ENCODE data around the gene KRTAP16-1. TPM values are rescaled to one million over a fixed set of nuclear protein-coding genes. Genes with fewer than 3 reads are reported as not detected.
"Not testable (repeated sequence)": the region's sequence is repeated elsewhere in the genome, so short reads cannot be mapped to it uniquely, and the experiment has no call there.

Gene KRTAP16-1
- total RNA-seq = not detected

GRCh38 chr17:41308918-41309359, at the start of gene KRTAP16-1:
KRTAP16-1 (minus strand) TSS chr17:41309309; CDS start chr17:41309253, 56 bp downstream.
- no peak for DNase-seq (ENCODE audit: low spot score in 2 of 2)
- FAIRE-seq = no peak

- FAIRE-seq (no peak), DNase-seq (ENCODE audit: low spot score in 2 of 2) (no peak)
Measured at GRCh38 chr17:41354536-41354935, 45.4 kb upstream of the KRTAP16-1 start.

- FAIRE-seq = no peak
- DNase-seq (ENCODE audit: low spot score in 2 of 2) = no peak
Measured at GRCh38 chr17:41352597-41353366, 43.7 kb upstream of the KRTAP16-1 start.

GRCh38 chr17:41351177-41351576, 42.1 kb upstream of the KRTAP16-1 start:
- DNase-seq (ENCODE audit: low spot score in 2 of 2) (no peak), FAIRE-seq (no peak)

- not testable (repeated sequence) for DNase-seq (ENCODE audit: low spot score in 2 of 2); FAIRE-seq
Measured at GRCh38 chr17:41350381-41350878, 41.3 kb upstream of the KRTAP16-1 start, which contains the start of gene KRT33A. KRT33A (minus strand) TSS chr17:41350828; CDS start chr17:41350767, 61 bp downstream.

GRCh38 chr17:41347869-41348760, 39.0 kb upstream of the KRTAP16-1 start:
- FAIRE-seq = no peak
- no peak for DNase-seq (ENCODE audit: low spot score in 2 of 2)

GRCh38 chr17:41346421-41346820, 37.3 kb upstream of the KRTAP16-1 start:
- FAIRE-seq = not testable (repeated sequence)

GRCh38 chr17:41345992-41346391, 36.9 kb upstream of the KRTAP16-1 start:
- DNase-seq (ENCODE audit: low spot score in 2 of 2) (no peak), FAIRE-seq (no peak)

More at GRCh38 chr17:41346421-41346820, 37.3 kb upstream of the KRTAP16-1 start:
- DNase-seq (ENCODE audit: low spot score in 2 of 2) = not testable (repeated sequence)

- no peak for FAIRE-seq
- DNase-seq (ENCODE audit: low spot score in 2 of 2) = no peak
Measured at GRCh38 chr17:41343029-41343428, 33.9 kb upstream of the KRTAP16-1 start.

GRCh38 chr17:41340934-41341861, 32.1 kb upstream of the KRTAP16-1 start:
- no peak for FAIRE-seq
- no peak for DNase-seq (ENCODE audit: low spot score in 2 of 2)

GRCh38 chr17:41340494-41340893, 31.4 kb upstream of the KRTAP16-1 start:
- DNase-seq (ENCODE audit: low spot score in 2 of 2) = no peak
- no peak for FAIRE-seq

- FAIRE-seq = no peak
- DNase-seq (ENCODE audit: low spot score in 2 of 2) = no peak
Measured at GRCh38 chr17:41339571-41340172, 30.6 kb upstream of the KRTAP16-1 start.

GRCh38 chr17:41338961-41339485, 29.9 kb upstream of the KRTAP16-1 start:
- FAIRE-seq (no peak), DNase-seq (ENCODE audit: low spot score in 2 of 2) (no peak)

GRCh38 chr17:41335747-41336146, 26.6 kb upstream of the KRTAP16-1 start:
- FAIRE-seq (no peak), DNase-seq (ENCODE audit: low spot score in 2 of 2) (no peak)

- no peak for FAIRE-seq
- no peak for DNase-seq (ENCODE audit: low spot score in 2 of 2)
Measured at GRCh38 chr17:41334385-41335305, 25.5 kb upstream of the KRTAP16-1 start.

GRCh38 chr17:41333836-41334235, 24.7 kb upstream of the KRTAP16-1 start:
- DNase-seq (ENCODE audit: low spot score in 2 of 2) = no peak
- no peak for FAIRE-seq

GRCh38 chr17:41333098-41333497, 24.0 kb upstream of the KRTAP16-1 start:
- DNase-seq (ENCODE audit: low spot score in 2 of 2) (no peak), FAIRE-seq (no peak)

- FAIRE-seq (no peak), DNase-seq (ENCODE audit: low spot score in 2 of 2) (no peak)
Measured at GRCh38 chr17:41332239-41332638, 23.1 kb upstream of the KRTAP16-1 start.
